DMS114 treated with DMSO at 0.1 percent for 48 hours (cell line): ENCODE data around the gene PRR14.

Experiments used
- DNase-seq: peaks from one replicate; lab custom pipeline; 2025; ENCODE audit not compliant: unreplicated experiment; lab: John Stamatoyannopoulos, UW

PRR14 gene

DNA sequence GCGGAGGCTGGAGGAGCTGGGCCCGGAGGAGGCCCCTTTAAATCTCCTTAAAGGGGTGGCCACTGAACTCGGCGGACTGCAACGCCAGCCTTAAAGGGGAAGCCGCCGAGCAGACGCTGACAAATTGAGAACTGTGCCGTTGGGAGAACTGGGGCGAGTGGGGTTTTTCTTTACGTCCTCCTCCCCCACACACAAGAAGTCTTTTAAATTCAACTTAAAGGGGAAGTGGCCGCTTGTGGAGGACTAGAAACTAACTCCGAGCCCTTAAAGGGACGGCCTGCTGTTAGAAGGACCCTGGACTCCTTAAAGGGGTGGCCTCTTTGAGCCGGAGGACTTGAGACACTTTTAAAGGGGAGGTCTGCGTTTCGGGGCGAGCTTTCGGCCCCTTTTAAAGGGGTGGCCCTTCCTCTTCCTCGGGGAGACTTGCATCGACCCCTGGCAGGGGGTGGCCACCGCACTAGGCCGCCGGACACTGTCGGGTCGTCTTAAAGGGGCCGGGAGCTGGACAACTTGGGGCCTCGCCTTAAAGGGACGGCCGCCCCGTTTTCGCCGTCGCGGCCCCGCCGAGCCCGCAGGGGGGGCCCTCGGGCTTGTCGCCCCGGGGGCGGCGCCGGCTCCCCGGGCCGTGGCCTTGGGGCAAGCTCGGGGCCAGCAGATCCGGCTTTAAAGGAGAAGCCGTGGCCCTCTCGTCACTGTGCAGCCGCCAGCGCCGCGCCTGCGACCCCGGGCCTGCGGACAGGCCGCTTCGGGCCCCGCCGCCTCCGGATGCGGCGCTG, 8.2 kb downstream of the PRR14 start:
- DNase-seq, result peak; percentile 94

DNA sequence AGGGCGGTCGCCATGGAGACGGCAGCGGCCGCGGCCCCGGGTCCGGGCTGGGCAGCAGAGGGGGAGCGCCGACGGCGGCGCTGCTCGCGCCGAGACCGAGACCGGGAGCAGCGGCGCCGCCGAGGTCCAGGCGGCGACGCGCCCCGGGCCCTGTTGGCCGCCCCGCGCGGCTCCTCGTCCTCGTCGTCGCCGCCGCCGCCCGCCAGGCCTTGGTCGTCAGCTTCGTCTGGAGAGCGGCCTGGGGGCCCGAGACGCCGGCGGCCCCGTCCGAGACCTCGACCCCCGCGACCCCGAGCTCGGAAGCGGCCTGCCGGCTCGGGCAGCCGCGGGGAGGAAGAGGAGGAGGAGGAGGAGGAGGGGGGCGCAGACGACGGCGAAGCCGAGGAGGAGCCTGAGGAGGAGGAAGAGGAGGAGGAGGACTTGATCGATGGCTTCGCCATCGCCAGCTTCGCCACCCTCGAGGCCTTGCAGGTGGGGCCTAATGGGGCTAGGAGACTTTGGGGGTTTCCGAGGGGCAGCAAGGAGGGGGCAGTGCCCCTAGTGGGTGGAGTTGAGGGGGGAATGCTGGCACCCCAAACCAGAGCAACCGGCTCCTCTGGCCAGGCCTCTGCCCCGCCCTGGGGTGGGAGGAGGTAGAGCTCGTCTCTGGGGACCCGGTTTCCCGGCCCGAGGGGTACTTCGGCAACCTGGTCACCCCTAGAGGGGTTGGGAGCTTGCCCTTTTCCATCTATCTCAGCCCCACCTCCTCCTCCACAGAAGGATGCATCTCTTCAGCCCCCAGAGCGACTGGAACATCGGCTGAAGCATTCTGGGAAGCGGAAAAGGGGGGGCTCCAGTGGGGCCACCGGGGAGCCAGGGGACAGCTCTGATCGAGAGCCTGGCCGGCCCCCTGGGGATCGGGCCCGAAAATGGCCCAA, 9.0 kb downstream of the PRR14 start:
- DNase-seq, result no peak

DNA sequence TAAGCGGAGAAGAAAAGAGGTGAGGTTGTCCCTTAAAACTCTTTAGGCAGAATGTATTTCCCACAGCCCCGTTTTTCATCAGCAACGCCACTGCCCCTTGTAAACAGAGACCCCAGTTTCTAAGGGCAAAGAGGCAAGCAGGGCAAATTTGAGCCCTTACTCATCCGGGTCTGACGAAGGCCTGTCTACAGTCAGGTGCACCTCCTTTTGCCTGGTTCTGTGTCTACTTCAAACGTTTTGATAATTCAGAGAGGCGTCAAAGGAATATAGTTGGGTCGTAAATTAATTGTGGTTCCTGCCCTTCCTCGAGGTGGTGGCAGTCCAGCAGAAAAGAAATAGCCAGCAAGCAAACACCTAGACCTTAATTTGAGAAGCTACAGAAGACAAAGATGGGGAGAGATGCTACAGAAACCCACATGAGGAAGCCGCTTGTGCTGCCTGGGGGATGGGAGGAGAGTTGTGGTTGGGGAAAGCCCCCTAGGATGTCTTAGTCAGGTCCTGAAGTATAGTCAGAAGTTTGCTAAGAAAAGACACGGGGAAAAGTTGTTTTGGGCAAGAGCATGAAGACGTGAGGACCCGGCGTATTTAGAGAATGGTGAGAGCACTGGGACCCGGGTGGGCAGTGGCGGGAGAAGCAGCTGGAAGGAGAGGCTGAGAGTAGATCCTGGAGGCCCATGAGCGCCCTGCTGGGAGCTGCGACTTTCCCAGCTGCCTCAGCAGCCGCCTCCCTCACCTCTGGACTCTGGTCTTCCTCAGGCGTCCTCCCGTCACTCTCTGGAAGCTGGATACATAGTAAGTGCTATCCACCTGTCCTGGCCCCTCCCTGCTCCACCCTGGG, 9.9 kb downstream of the PRR14 start:
- no peak for DNase-seq

DNA sequence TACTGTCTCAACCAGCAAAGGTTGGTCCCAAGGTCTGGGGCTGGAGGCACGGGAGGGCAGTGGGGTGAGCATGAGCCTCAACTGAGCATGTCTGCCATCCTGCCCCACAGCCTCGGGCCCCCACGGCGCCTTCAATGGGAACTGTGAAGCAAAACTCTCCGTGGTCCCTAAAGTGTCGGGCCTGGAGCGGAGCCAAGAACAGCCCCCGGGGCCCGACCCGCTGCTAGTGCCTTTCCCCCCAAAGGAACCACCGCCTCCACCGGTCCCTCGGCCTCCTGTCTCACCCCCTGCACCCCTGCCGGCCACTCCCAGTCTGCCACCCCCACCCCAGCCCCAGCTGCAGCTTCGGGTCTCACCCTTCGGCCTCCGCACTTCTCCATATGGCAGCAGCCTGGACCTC, 11.7 kb downstream of the PRR14 start:
- DNase-seq, result no peak

DNA sequence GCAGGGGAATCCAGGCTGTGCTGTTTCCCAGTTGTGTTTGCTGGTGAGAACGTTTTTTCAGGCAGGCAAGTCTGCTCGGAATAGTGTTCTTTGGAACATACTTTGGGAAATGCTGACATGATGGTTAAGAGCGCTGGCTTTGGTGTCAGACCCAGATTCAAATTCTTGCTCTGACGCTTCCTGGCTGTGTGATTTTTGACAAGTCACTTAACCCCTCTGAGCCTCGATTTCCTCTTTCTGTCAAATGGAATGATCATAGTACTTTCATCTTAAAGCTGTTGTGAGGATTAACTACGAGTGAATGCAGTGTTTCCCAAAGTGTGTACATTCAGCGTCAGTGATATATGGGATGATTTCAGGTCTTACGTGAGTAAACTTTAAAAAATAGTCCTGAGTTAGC, 12.3 kb downstream of the PRR14 start:
- no peak for DNase-seq

DNA sequence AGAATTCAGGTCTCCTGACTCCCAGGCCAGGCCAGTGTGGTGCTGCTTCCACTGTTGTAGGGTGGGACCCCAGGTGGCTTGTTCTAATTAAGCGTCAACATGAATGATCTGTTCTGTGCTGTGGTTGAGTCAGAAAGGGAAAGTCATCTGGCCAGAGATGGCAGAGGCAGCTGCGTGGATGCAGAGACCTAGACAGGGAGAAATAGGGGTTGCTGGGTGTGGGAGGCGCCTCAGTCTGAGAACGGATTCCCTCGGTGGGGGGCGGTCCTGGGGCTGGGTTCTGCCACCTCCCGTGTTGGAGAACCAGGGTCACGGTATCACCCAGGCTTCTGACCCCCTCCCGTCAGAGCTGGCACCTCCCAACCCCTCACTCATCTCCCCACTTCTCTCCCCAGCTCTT, 13.1 kb downstream of the PRR14 start:
- no peak for DNase-seq

DNA sequence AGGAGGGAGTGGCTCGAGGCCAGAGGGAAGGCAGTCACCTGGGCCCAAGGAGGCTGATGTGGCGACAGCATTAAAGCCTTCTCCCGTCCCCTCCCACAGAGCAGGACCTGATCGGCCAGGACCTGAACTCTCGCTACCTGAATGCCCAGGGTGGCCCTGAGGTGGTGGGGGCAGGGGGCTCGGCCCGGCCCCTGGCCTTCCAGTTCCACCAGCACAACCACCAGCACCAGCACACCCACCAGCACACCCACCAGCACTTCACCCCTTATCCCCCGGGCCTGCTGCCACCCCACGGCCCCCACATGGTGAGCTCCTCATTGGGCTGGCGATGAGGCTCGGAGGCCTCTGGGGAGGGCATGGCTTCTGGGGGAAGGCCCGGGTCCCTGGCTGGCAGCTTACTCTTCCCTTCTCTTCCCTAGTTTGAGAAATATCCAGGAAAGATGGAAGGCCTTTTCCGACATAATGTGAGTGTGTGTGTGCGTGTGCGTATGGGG, 13.9 kb downstream of the PRR14 start:
- no peak for DNase-seq

DNA sequence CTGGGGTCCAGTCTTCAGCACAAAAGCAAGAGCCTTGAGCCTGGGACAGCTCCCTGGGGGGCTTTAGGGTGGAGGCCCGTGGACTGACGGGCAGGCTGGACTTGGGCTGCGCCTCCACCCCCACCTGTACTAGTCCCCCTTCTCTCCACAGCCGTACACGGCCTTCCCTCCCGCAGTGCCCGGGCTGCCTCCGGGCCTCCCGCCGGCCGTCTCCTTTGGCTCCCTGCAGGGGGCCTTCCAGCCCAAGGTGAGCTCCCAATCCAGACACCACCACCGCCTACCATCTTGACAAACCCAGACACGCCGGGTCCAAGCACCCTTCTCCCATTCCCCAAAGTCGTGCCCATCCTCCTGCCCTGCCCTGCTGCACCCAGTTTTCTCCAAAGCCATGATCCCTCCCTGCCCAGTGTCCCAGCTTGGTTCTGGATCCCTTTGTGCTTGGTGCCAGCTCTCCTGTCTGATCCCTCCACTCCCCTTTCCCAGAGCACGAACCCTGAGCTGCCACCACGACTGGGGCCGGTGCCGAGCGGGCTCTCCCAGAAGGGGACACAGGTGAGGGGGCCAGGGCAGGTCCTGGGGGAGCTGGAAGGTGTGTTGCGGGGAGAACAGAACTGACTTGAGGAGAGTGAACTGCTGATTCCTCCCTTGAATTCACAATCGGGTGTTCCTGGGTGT, 14.5 kb downstream of the PRR14 start:
- DNase-seq, result no peak

DNA sequence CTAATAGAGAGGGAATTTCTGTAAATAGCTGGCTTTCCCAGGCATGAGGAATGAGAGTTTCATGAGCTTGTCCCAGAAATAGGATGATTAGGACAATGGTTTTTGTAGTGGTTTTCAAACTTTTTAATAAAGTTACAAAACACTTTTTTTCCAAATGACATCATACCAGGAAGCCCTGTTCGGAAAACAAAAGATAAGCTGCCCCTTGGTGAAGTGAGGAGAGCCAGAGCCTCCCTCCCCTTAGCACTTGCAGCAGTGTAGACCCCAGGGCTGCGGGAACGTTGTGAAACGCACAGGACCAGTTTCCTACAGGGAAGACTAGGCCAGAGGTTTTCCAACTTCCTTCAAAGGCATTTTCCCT, 15.1 kb downstream of the PRR14 start:
- DNase-seq, result no peak

DNA sequence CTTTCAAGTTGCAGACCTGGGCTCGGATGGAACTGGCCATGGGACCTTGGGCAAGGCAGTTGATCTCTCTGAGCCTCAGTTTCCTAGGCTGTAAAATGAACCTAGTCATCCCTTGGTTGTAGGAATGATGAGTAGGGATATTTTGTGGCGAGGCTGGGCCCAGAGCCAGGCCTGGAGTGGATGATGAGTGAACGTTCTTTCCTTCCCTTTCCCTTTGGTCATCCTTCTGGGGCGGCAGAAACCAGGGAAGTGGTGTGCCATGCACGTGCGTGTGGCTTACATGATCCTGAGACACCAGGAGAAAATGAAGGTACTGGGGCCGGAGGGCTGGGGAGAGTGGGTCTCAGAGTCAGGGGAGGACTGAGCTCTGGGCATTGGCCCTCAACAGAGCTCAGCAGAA, 15.9 kb downstream of the PRR14 start:
- no peak for DNase-seq

DNA sequence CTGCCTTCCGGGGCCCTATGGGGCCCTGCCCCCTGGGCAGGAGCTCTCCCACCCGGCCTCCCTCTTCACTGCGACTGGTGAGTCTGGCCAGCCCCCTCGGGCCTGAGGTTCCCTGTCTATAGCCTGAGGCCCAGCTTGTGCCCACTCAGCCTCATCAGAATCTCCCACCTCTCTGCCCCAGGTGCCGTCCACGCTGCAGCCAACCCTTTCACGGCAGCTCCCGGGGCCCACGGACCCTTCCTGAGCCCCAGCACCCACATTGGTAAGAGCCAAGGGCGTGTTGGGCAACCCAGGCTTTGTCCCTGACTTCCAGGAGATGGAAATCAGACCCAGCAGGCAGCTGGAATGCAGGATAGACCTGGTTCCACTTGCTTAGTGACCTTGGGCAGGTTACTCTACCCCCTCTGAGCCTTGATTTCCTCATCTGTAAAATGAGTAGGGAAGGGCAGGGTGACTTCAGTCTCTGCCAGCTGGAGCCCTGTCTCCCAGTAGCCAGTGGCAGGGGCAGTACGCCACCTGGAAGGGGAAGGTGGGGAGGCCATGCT, 16.7 kb downstream of the PRR14 start:
- no peak for DNase-seq

DNA sequence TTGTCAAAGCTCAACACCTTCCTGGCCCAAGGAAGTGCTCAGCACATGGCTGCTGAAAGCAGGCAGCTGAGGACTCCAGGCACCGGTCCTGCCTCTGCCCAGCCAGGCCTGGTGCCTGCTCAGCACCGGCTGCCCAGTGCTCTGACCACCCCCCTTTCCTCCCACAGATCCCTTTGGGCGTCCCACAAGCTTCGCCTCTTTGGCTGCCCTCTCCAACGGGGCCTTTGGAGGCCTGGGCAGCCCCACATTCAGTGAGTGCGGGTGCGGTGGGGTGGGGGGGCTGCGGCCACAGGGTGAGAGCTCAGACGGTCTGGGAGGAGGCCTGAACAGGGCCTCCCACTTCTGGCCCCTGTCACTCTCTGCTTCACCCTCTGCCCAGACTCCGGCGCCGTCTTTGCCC, 17.6 kb downstream of the PRR14 start:
- no peak for DNase-seq

DNA sequence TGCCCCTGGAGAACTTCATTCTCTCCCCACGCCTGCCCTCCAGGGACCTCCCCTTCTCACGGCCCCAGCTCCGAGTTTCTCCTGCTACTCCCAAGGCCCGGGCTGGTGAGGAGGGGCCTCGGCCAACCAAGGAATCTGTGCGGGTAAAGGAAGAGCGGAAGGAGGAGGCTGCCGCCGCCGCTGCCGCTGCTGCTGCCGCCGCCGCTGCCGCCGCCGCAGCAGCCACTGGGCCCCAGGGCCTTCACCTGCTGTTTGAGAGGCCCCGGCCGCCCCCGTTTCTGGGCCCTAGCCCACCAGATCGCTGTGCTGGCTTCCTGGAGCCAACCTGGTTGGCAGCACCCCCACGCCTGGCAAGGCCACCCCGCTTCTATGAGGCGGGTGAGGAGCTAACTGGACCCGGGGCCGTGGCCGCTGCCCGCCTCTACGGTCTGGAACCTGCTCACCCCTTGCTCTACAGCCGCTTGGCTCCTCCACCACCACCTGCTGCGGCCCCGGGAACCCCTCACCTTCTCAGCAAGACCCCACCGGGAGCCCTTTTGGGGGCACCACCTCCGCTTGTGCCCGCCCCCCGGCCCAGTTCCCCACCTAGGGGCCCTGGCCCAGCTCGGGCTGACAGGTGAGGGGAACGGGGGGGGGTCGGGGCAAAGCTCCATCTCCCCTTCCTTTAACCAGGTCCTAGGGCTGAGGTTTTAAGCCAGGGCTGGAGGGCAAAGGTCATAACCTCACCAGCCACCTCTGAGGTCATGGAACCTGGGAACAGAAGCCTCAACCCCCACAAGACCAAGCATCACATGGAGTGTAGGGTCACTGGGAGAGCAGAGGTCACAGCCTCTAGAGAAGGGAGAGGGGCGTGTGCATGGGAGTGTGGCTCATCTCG, 18.5 kb downstream of the PRR14 start:
- DNase-seq, result no peak

DNA sequence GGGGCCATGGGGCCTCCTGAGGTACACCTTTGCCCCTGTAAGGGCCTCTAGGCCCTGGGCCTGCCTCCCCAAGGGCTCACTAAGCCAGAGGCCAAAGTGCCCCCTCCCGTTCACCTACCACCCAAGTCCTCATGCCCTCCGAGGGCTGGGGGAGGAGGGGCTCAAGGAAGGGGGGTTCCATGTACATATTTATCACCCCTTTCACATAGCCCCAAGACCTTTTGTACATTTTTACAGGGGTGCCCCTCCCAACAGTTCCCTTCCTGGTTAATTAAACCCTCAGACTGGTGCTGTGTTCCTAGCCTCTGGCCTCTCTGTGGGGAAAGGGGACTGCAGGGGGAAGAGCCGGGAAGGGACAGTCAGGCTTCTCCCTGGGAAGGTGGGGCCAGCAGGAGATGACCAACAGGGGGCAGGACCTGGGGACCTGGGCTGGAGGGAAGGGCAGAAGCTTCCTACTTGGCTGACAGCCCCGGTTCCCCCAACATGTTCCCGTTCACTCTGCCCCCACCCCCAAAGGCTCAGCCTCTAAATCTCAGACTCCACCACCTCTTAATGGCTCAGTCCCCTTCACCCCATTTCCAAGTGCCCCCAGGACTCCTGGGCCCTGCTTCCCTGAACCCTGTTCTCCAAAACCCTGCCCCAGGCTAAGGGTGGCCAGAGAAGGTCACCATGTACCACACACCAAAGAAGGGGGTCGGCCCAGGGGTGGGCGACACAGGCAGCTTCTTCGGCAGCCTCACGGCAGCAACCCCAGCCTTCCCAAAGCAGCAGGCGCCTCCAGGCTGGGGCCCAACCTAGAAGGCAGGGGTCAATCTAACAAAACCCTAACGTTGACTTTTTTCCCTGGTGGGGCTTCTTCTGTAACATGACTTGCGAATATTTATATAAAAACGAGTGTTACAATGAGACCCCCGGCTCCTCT, 19.4 kb downstream of the PRR14 start:
- no peak for DNase-seq

DNA sequence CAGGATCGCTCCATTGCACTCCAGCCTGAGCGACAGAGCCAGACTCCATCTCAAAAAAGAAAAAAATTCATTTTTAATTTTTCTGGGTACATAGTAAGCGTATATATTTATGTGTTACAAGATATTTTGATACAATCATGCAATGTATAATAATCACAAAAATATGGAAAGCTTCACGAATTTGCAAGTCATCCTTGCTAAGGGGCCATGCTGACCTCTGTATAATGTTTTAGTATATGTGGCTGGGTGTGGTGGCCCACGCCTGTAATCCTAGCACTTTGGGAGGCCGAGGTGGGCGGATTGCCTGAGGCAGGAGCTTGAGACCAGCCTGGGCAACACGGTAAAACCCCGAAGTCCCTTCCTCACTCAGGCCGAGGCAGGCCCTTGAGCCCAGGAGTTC, 24.4 kb downstream of the PRR14 start:
- no peak for DNase-seq

DNA sequence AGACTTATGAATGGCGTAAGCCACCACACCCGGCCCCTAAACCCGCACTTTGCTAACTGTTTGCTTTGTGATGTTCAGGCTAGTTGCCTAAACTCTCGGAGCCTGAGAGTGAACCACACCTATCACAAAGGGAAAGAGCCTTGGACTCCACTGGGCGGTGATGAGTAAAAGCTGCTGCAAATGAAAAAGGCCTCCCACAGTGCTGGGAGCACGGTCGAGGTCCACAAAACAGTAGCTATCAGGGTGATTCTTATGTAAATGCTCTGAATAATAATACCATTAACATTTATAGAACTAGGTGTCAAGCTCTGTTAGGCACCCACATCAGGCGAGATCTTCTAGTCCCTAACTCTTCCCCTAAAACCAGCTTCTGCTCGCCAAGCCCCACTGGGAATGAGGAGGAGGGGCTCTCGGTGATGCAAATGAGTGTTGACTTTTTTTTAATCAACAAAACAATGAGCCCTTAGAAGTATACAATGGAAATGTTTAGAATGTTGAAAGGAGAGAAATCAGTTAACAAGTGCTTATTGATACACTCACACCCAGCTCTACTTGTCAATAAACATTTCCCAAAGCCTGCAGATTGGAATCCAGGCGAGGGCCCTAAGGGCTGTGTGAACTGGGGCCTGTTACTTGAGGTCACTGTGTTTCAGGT, 27.3 kb downstream of the PRR14 start:
- DNase-seq, result no peak

DNA sequence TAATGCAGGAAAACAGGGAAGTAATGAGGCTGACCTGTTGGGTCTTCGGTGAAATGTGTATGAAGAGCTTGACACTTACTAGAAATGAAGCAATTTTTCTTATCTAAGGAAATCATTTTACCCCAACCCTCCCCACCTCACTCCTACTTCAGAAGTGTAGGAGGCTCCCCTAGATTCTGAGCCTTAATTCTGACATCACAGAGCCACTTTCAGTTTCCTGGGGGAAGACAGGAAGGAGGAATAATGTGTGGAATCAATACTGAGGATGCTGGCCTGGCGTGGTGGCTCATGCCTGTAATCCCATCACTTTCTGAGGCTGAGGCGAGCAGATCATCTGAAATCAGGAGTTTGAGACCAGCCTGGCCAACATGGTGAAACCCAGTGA, 27.8 kb downstream of the PRR14 start:
- no peak for DNase-seq

DNA sequence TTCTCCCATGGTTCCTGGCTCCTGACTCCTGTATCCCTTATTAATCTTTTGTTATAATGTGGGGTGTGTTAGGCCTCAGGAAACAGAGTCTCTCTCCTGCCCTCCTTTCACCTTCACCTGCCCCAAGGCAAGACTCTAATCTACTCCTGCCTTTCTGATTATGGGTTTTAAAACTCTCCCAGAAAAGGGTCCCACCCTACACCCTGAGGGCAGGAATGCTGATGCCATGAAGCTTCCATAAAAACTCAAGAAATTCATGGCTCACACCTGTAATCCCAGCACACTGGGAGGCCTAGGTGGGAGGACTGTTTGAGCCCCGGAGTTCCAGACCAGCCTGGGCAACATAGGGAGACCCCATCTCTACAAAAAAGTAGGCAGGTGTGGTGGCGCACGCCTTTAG, 29.6 kb downstream of the PRR14 start:
- DNase-seq, result no peak
